CD4-positive, alpha-beta T cell treated with Interleukin-6 at 100 ng/mL for 8 hours (primary cell): ENCODE results near the gene USP15.
A peak's percentile ranks its signal among the peaks of the same experiment; 100 is the strongest.

ENCODE experiments used
- DNase-seq: peaks from one replicate; pipeline ENCODE4 v3.0.0-alpha.2; 2020; ENCODE audit warnings: mixed read lengths, low spot score

The USP15 gene

GRCh38 chr12:62371661-62372060 lies 111.5 kb downstream of the USP15 start:
- DNase-seq: no peak

- no peak for DNase-seq
Measured at GRCh38 chr12:62372134-62372533, 111.9 kb downstream of the USP15 start.

GRCh38 chr12:62372825-62373224 lies 112.6 kb downstream of the USP15 start:
- no peak for DNase-seq

GRCh38 chr12:62375603-62376002 lies 115.4 kb downstream of the USP15 start:
- no peak for DNase-seq

GRCh38 chr12:62379026-62379722 lies 119.0 kb downstream of the USP15 start:
- no peak for DNase-seq

- DNase-seq: no peak
Measured at GRCh38 chr12:62379723-62380045, 119.5 kb downstream of the USP15 start.

- DNase-seq: no peak
Measured at GRCh38 chr12:62382526-62382925, 122.3 kb downstream of the USP15 start.

- no peak for DNase-seq
Measured at GRCh38 chr12:62396750-62397149, 136.5 kb downstream of the USP15 start.

- no peak for DNase-seq
Measured at GRCh38 chr12:62400135-62400534, 139.9 kb downstream of the USP15 start.

GRCh38 chr12:62401631-62402030 lies 141.4 kb downstream of the USP15 start:
- DNase-seq: no peak

GRCh38 chr12:62403031-62403430 lies 142.8 kb downstream of the USP15 start:
- DNase-seq: no peak

- DNase-seq: no peak
Measured at GRCh38 chr12:62407587-62407986, 147.4 kb downstream of the USP15 start.

GRCh38 chr12:62409068-62409467 lies 148.9 kb downstream of the USP15 start:
- no peak for DNase-seq

GRCh38 chr12:62414180-62414579 lies 154.0 kb downstream of the USP15 start:
- DNase-seq: no peak

- DNase-seq: no peak
Measured at GRCh38 chr12:62426089-62426488, 165.9 kb downstream of the USP15 start.

GRCh38 chr12:62429457-62429856 lies 169.3 kb downstream of the USP15 start:
- DNase-seq: no peak

GRCh38 chr12:62434494-62435302 lies 174.5 kb downstream of the USP15 start:
- DNase-seq: no peak

GRCh38 chr12:62435303-62436163 lies 175.3 kb downstream of the USP15 start:
- peak; percentile 15 for DNase-seq

GRCh38 chr12:62436164-62436503 lies 175.9 kb downstream of the USP15 start:
- no peak for DNase-seq

- peak; percentile 49 for DNase-seq
Measured at GRCh38 chr12:62438098-62438692, 178.0 kb downstream of the USP15 start.

GRCh38 chr12:62446754-62447452 lies 186.7 kb downstream of the USP15 start:
- DNase-seq: no peak

- no peak for DNase-seq
Measured at GRCh38 chr12:62448436-62448835, 188.2 kb downstream of the USP15 start.
